Esophagus muscularis mucosa (tissue), 4 donors: Measurements from ENCODE around the gene SNAP47. TPM values are rescaled to one million over a fixed set of nuclear protein-coding genes. Genes with fewer than 3 reads are reported as not detected.

Experiments used
- DNase-seq: peaks from one replicate; pipeline ENCODE4 v3.0.0-alpha.2; 2017; ENCODE audit errors: extremely low spot score
- H3K27ac ChIP-seq, 4 donors: fragments of 200-600 bp; sonication (generic); replicated peaks in 1 of 4; 1 replicate in 3 of 4; 2 replicates in 1 of 4; pipeline ENCODE4 v1.5.1; 2016 to 2019; ENCODE audit warnings: mild to moderate bottlenecking in 1 of 4
- H3K27me3 ChIP-seq, 4 donors: fragments of 200-600 bp; sonication (generic); one replicate each; pipeline versions ENCODE4 v1.5.1 to v1.6.0; 2016 to 2019
- H3K36me3 ChIP-seq, 4 donors: fragments of 200-600 bp; sonication (generic); one replicate each; pipeline ENCODE4 v1.5.1; 2016 to 2019
- H3K4me1 ChIP-seq, 4 donors: fragments of 200-600 bp; sonication (generic); one replicate each; pipeline ENCODE4 v1.5.1; 2016 to 2019
- H3K4me3 ChIP-seq, 4 donors: fragments of 200-600 bp; sonication (generic); 1 replicate in 2 of 4; 2 replicates in 2 of 4; pipeline ENCODE4 v1.5.1; 2016 to 2019; ENCODE audit warnings: mild to moderate bottlenecking in 4 of 4, moderate library complexity in 1 of 4
- H3K9me3 ChIP-seq, 4 donors: fragments of 200-600 bp; sonication (generic); 1 replicate in 3 of 4; 2 replicates in 1 of 4; pipeline ENCODE4 v1.5.1; 2016 to 2019
- CTCF ChIP-seq, 3 experiments: fragments of 200-600 bp in 2 of 3; fragments of 450-650 bp in 1 of 3; sonication (generic) in 2 of 3; IDR thresholded peaks; one replicate each; pipeline ENCODE4 v1.5.1; 2017 to 2019; ENCODE audit warnings: antibody characterized with exemption in 3 of 3, mild to moderate bottlenecking in 2 of 3, moderate library complexity in 1 of 3
- EP300 ChIP-seq: sonication (generic); formaldehyde crosslinking; IDR thresholded peaks from one replicate; pipeline ENCODE4 v1.6.1; 2017; ENCODE audit warnings: antibody characterized with exemption
- POLR2A ChIP-seq: fragments of 450-650 bp; IDR thresholded peaks from one replicate; pipeline ENCODE4 v1.6.1; 2017; ENCODE audit warnings: antibody characterized with exemption, moderate library complexity, mild to moderate bottlenecking, low read depth
- POLR2AphosphoS5 ChIP-seq, 2 donors: sonication (generic); formaldehyde crosslinking; IDR thresholded peaks; one replicate each; pipeline ENCODE4 v1.6.1; 2017; ENCODE audit warnings: antibody characterized with exemption in 2 of 2
- WGBS: methylation state at CpG from one replicate; pipeline ENCODE4 v1.1.5; 2018; 5-methylcytosine and 5-hydroxymethylcytosine counted together
- intact Hi-C: fragments of 100-400 bp; cut with DNase I; formaldehyde crosslinking; loops from one replicate; pipeline ENCODE4 v1.15.1; 2023
- total RNA-seq, 4 donors: library from RNA; depleted of rRNA; stranded (reverse); fragments of >200 nt; gene quantifications; one replicate each; pipeline versions ENCODE4 v1.1.0 to v1.2.1, GENCODE V29; 2016

Gene SNAP47
- total RNA-seq, 4 donors from 2014 or later: 26.6 to 41.0 (median 38.8) TPM

GRCh38 chr1:227759341-227760300 lies 24.4 kb downstream of the SNAP47 start:
- Histone ChIP-seq H3K27me3 (no peaks in the 10 kb centered on the region), H3K4me3 (no peak overlapping the region), H3K27ac (peak overlapping the region; percentile 77 to 86 (median 82)), H3K4me1 (peaks cover 62 to 90% (median 82%) of the 10 kb centered on the region in 4 donors), H3K9me3 (no peaks in the 10 kb centered on the region), H3K36me3 (peaks cover 0 to 40% (median 19%) of the 10 kb centered on the region in 4 donors)
- DNase-seq: no peak
- TF ChIP-seq CTCF (IDR thresholded peaks at IDR 0.05) (no peak), EP300 (no peak), POLR2AphosphoS5 (IDR thresholded peaks at IDR 0.05) (peak; percentile 81 to 94), POLR2A (no peak)
- 60% methylated on average over 15 of the region's 15 CpGs for WGBS
- intact Hi-C loops: loop anchor here (10.0 kb wide), 1 partner anchor 325 kb away; the partner anchor contains the start of gene ARF1

- no peak for TF ChIP-seq CTCF (IDR thresholded peaks at IDR 0.05)
- no peak for TF ChIP-seq POLR2A
- no peak for TF ChIP-seq POLR2AphosphoS5 (IDR thresholded peaks at IDR 0.05)
- TF ChIP-seq EP300: no peak
- H3K4me1 ChIP-seq: peaks cover 60 to 82% (median 75%) of the 10 kb centered on the region in 4 donors
- no peaks in the 10 kb centered on the region for H3K9me3 ChIP-seq
- WGBS: 84% methylated on average over 7 of the region's 9 CpGs
- H3K36me3 ChIP-seq: peaks cover 0 to 45% (median 23%) of the 10 kb centered on the region in 4 donors
- H3K4me3 ChIP-seq: no peak overlapping the region
- intact Hi-C loops: loop anchor here (10.0 kb wide), 1 partner anchor 324 kb away; the partner anchor contains the start of gene ARF1
- H3K27me3 ChIP-seq: no peaks in the 10 kb centered on the region
- no peak for DNase-seq
- H3K27ac ChIP-seq: peak overlapping the region; percentile 77 to 86 (median 82)
Observed at GRCh38 chr1:227760377-227760776, 25.1 kb downstream of the SNAP47 start.

- Histone ChIP-seq H3K4me3 (no peak overlapping the region), H3K27me3 (no peaks in the 10 kb centered on the region), H3K4me1 (peaks cover 49 to 68% (median 62%) of the 10 kb centered on the region in 4 donors), H3K27ac (peak overlapping the region; percentile 10 to 86 (median 72)), H3K9me3 (no peaks in the 10 kb centered on the region), H3K36me3 (peaks cover 0 to 57% (median 31%) of the 10 kb centered on the region in 4 donors)
- WGBS: 80% methylated on average over 14 of the region's 17 CpGs
- intact Hi-C loops: loop anchor here (2.0 to 10.0 kb wide), 2 partner anchors 185 to 323 kb away; partner anchors contain the start of genes ARF1 and WNT9A
- TF ChIP-seq POLR2AphosphoS5 (IDR thresholded peaks at IDR 0.05) (no peak), EP300 (no peak), POLR2A (no peak), CTCF (IDR thresholded peaks at IDR 0.05) (no peak)
- DNase-seq: no peak
Observed at GRCh38 chr1:227761621-227762230, 26.5 kb downstream of the SNAP47 start.

GRCh38 chr1:227762231-227762911 lies 27.1 kb downstream of the SNAP47 start:
- TF ChIP-seq EP300: no peak
- TF ChIP-seq CTCF (IDR thresholded peaks at IDR 0.05): peak; percentile 87 to 93 (median 89)
- peak; percentile 78 to 79 for TF ChIP-seq POLR2AphosphoS5 (IDR thresholded peaks at IDR 0.05)
- peak overlapping the region; percentile 10 to 86 (median 72) for H3K27ac ChIP-seq
- H3K27me3 ChIP-seq: no peaks in the 10 kb centered on the region
- intact Hi-C loops: loop anchor here (2.0 to 10.0 kb wide), 2 partner anchors 184 to 322 kb away; partner anchors contain the start of genes ARF1 and WNT9A
- peaks cover 46 to 68% (median 57%) of the 10 kb centered on the region in 4 donors for H3K4me1 ChIP-seq
- DNase-seq: peak; percentile 94
- WGBS: 0% methylated on average over 15 of the region's 22 CpGs
- peaks cover 0 to 64% (median 37%) of the 10 kb centered on the region in 4 donors for H3K36me3 ChIP-seq
- H3K9me3 ChIP-seq: no peaks in the 10 kb centered on the region
- H3K4me3 ChIP-seq: peak overlapping the region in 1 of 4 donors; percentile 19
